Ovary (tissue), 9 donors: ENCODE data around the gene SHISA4. TPM values are rescaled to one million over a fixed set of nuclear protein-coding genes. Genes with fewer than 3 reads are reported as not detected.

Source experiments
- DNase-seq, 5 donors: peaks; one replicate each; pipeline ENCODE4 v3.0.0-alpha.2; 2019 to 2020
- H3K27ac ChIP-seq, 2 donors: fragments of 200-600 bp; one replicate each; pipeline versions ENCODE4 v1.5.1 to v1.8.0; 2019 to 2022
- H3K27me3 ChIP-seq: fragments of 200-600 bp; one replicate; pipeline ENCODE4 v1.8.0; 2022
- H3K36me3 ChIP-seq: fragments of 200-600 bp; sonication (generic); one replicate; pipeline ENCODE4 v1.5.1; 2019
- H3K4me1 ChIP-seq: one replicate; pipeline ENCODE4 v1.8.1; 2013; ENCODE audit warnings: mild to moderate bottlenecking, moderate library complexity; ENCODE audit not compliant: insufficient read depth
- H3K4me3 ChIP-seq: fragments of 200-600 bp; sonication (generic); one replicate; pipeline ENCODE4 v1.5.1; 2017
- H3K9me3 ChIP-seq, 2 donors: fragments of 200-600 bp in 1 of 2; sonication (generic) in 1 of 2; one replicate each; pipeline versions ENCODE4 v1.5.1 to v1.8.1; 2013 to 2019; ENCODE audit warnings: mild to moderate bottlenecking in 1 of 2, moderate library complexity in 1 of 2
- CTCF ChIP-seq, 3 donors: fragments of 450-650 bp in 2 of 3; fragments of 200-600 bp in 1 of 3; IDR thresholded peaks; one replicate each; pipeline versions ENCODE4 v1.5.1 to v1.8.0; 2016 to 2022; ENCODE audit warnings: antibody characterized with exemption in 3 of 3, mild to moderate bottlenecking in 1 of 3
- EP300 ChIP-seq: sonication (generic); formaldehyde crosslinking; IDR thresholded peaks from one replicate; pipeline ENCODE4 v1.6.1; 2017; ENCODE audit warnings: antibody characterized with exemption
- POLR2A ChIP-seq: fragments of 450-650 bp; IDR thresholded peaks from one replicate; pipeline ENCODE4 v1.6.1; 2017; ENCODE audit warnings: antibody characterized with exemption, mild to moderate bottlenecking, moderate library complexity
- WGBS, 3 donors: extraction: QIAGEN DNeasy Blood & Tissue Kit in 1 of 3; methylation state at CpG; one replicate each; pipeline versions ENCODE4 v1.1.5 to v1.1.7; 2013 to 2017; 5-methylcytosine and 5-hydroxymethylcytosine counted together
- intact Hi-C, 4 donors: fragments of 100-400 bp; cut with DNase I; formaldehyde crosslinking; loops; one replicate each; pipeline versions ENCODE4 v1.11.0 to v1.15.1; 2022 to 2023
- polyA plus RNA-seq, 2 donors: library from polyadenylated mRNA; stranded (reverse); fragments of 200-250 nt in 1 of 2; fragments of 350-450 nt in 1 of 2; fragmentation: Illumina TruSeq in 1 of 2; extraction: RNeasy Lipid Tissue Mini Kit (QIAGEN cat#74804) in 1 of 2; gene quantifications; one replicate each; pipeline ENCODE4 v1.2.3, GENCODE V29; 2013 to 2014
- total RNA-seq, 7 donors: library from RNA; depleted of rRNA in 2 of 7; stranded (reverse); fragments of >200 nt in 2 of 7; fragmentation: NEBNext Ultra II Directional in 3 of 7; extraction: Animal tissue kit (Norgen Biotek cat#: 25700) in 3 of 7; gene quantifications; one replicate each; pipeline versions ENCODE4 v1.1.0 to v1.2.4, GENCODE V29; 2016 to 2023
- donor health status: DM: no; HTN: no; CAD: no; lungs with moderate emphysema.
- donor health status: DM: no; HTN: no; CAD: no.
- donor health status: Bipolar disorder and iron deficiency.
- donor health status: DM: yes; HTN: yes; CAD: no.
- donor health status: DM: no; HTN: no; CAD: no.
- donor health status: DM: yes; HTN: yes; CAD: no.

Gene SHISA4
- total and polyA plus RNA-seq, 9 donors, result 11.3 to 37.9 (median 26.4) TPM

GRCh38 chr1:201883266-201883665, 5.4 kb upstream of the SHISA4 start:
- H3K4me3 ChIP-seq, result no peak overlapping the region
- TF ChIP-seq CTCF (IDR thresholded peaks at IDR 0.05) (no peak), POLR2A (no peak), EP300 (no peak)
- intact Hi-C loops, result no loop called here
- H3K36me3 ChIP-seq, result no peaks in the 10 kb centered on the region
- H3K4me1 ChIP-seq, result peaks cover 17% of the 10 kb centered on the region
- no peaks in the 10 kb centered on the region for H3K27me3 ChIP-seq
- 47 to 73% (median 60%) methylated on average over 3 of the region's 3 CpGs for WGBS, 3 donors
- peak in 1 of 5 donors; percentile 32 for DNase-seq
- H3K27ac ChIP-seq, result peak overlapping the region in 1 of 2 donors; percentile 37
- no peaks in the 10 kb centered on the region for H3K9me3 ChIP-seq

GRCh38 chr1:201883786-201884185, 4.9 kb upstream of the SHISA4 start:
- H3K27ac ChIP-seq, result peak overlapping the region in 1 of 2 donors; percentile 37
- WGBS, 3 donors, result 3 to 5% (median 3%) methylated on average over 7 of the region's 7 CpGs
- H3K4me1 ChIP-seq, result peaks cover 18% of the 10 kb centered on the region
- TF ChIP-seq CTCF (IDR thresholded peaks at IDR 0.05) (no peak), EP300 (no peak)
- no peaks in the 10 kb centered on the region for H3K9me3 ChIP-seq
- H3K4me3 ChIP-seq, result no peak overlapping the region
- H3K36me3 ChIP-seq, result no peaks in the 10 kb centered on the region
- peak in 4 of 5 donors; percentile 68 to 72 (median 70) for DNase-seq
- no peaks in the 10 kb centered on the region for H3K27me3 ChIP-seq
- intact Hi-C loops, result no loop called here

- DNase-seq, result peak in 1 of 5 donors; percentile 16
- Histone ChIP-seq H3K27me3 (no peaks in the 10 kb centered on the region), H3K36me3 (no peaks in the 10 kb centered on the region), H3K9me3 (no peaks in the 10 kb centered on the region), H3K27ac (peak overlapping the region; percentile 11 to 37), H3K4me1 (peaks cover 21% of the 10 kb centered on the region), H3K4me3 (no peak overlapping the region)
- intact Hi-C loops, result no loop called here
- WGBS, 3 donors, result 26 to 44% (median 30%) methylated on average over 1 of the region's 1 CpG
- TF ChIP-seq CTCF (IDR thresholded peaks at IDR 0.05) (no peak), POLR2A (no peak), EP300 (no peak)
Observed at GRCh38 chr1:201884425-201884824, 4.3 kb upstream of the SHISA4 start.

GRCh38 chr1:201885531-201886075, 3.1 kb upstream of the SHISA4 start:
- Histone ChIP-seq H3K4me1 (peaks cover 25% of the 10 kb centered on the region), H3K36me3 (no peaks in the 10 kb centered on the region), H3K27me3 (no peaks in the 10 kb centered on the region), H3K9me3 (no peaks in the 10 kb centered on the region), H3K27ac (no peak overlapping the region), H3K4me3 (no peak overlapping the region)
- 70 to 73% (median 73%) methylated on average over 6 of the region's 6 CpGs for WGBS, 3 donors
- TF ChIP-seq POLR2A (no peak), CTCF (IDR thresholded peaks at IDR 0.05) (no peak), EP300 (no peak)
- peak in 1 of 5 donors; percentile 31 for DNase-seq
- intact Hi-C loops, result loop anchor here in 1 of 4 donors (5.0 kb wide), 1 partner anchor 1267 kb away; no protein-coding TSS in a partner anchor
